ENCODE measurements around the gene FBXO31.
"Not testable (repeated sequence)": the region's sequence is repeated elsewhere in the genome, so short reads cannot be mapped to it uniquely, and the experiment has no call there.

The FBXO31 gene

DNA sequence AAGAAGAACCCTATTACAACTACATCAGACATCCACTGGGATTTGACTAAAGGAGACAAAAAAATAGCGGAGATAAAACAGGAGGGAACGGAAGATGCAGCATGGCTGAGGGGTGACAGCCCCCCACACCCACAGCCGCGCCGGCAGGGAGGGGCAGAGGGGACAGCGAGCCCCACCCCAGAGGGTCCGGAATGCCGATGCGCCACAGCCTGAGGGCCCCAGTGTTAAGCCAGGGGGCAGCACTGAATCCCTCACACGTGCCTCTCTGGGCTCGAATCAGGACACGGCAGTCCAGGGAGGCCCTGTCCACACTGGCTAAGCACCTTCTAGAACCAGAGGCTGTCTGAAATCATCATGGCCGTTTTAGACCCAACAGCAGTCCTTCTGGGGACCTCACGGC lies 27.4 kb upstream of the FBXO31 start:
- no peak for DNase-seq (ENCODE audit: low read depth)

DNA sequence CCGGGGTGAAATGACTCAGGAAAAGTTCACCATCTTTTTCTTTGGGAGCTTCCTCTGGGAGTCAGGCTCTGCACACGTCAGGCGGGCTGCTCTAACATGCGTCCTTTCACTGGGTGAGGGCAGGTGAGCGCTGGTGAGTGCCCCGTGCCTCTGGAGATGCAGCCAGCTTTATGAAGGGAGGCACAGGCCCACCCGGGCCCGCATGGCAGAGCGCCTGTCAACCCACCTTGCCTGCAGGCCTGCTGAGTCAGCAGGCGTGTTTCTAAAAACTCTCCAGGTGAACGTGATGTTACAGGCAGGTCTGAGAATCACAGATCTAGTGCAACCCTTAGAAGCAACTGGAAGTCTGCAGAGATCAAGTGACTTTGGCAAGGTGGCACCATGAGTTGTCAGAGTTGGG lies 27.0 kb upstream of the FBXO31 start:
- no peak for DNase-seq (ENCODE audit: low read depth)

DNA sequence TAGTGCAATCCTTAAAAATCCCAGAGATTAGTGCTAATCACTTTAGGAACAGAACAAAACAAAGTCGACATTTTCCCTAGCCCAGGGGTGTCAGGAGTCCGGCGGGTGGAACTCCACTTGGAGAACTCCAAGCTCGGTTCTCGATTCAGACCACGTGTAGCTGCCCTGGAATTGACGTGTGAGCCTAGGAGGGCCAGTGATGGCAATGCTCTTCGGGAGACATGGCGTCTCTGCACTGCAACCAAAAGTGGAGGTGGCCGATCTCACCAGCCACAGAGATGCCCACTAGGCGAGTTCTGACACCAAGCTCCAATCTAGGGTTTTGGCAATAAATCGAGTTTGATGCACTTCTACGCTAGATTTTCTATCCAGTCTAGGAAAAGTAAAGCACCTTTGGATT lies 26.2 kb upstream of the FBXO31 start:
- no peak for DNase-seq (ENCODE audit: low read depth)

DNA sequence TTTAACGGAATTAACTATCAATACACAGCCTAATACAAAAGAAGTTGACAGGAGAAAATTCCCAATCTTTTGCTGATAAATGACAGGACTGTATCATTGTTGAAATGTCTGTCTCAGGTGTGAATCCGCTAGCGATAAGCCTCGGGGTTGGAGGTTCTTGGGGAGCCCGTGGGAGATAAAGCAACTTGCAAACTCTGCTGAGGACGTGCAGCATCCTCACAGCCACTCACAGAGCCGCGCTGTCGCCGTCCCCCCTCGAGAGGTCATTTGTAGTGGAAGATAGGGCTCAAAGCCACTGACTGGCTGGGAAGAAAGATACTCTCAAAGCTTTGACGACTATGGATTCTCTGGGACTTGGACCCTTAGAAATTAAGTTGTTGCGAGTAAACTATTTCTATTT lies 25.6 kb upstream of the FBXO31 start:
- no peak for DNase-seq (ENCODE audit: low read depth)

DNA sequence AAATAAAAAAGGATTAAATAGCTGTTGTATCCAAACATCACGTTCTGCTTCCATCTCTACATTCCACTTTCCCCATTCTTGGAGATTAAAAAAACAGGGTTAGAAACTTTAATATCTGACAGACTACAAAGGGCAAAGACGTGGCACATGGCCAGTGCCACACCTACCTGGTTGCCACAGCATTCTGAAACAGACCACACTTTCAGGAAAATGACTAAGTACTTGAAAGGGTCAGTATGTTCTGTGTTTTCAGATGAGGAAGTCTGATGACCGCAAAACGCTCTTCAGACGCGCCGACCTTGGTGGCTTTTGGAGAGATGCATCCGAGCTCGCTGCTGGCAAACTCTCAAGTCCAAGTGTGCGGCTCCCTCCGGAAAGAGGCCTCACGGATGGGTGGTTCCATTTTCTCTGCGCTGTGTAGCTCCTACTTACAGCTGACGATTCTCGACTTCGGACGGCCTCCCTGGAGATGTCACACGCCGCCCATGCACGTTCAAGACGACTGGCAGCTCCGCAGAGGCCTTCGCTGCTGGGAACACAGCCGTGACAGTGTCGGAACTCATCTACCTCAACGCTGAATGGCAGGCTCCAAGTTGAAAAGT lies 24.0 kb upstream of the FBXO31 start:
- DNase-seq (ENCODE audit: low read depth) = peak; percentile 43

DNA sequence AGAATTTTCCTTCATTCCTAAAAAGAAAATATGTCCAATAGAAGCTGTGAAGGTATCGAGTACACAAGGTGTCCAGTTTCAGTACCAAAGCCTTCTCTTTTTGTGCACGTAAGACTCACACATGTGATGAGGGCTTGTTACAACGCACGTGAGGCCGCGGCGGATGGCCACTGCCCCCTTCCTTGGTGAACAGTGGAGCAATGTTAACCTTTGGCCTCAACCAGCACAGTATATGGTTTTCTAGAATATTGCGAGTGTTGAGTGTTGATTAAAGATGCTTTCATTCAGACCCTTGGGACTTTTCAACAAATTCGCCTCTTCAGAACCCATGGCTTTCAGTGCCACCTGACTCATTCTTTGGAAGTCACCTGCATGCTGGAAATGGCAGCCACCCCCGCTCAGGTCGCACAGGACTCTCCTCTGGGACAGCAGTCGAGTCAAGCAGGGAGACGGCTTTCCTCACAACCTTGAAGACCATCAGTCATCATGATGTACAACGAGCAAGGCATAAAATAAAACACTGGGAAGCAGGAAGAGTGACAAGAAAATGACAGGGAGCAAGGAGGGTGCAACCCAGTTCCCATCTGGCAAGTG lies 23.0 kb upstream of the FBXO31 start:
- DNase-seq (ENCODE audit: low read depth) = no peak

DNA sequence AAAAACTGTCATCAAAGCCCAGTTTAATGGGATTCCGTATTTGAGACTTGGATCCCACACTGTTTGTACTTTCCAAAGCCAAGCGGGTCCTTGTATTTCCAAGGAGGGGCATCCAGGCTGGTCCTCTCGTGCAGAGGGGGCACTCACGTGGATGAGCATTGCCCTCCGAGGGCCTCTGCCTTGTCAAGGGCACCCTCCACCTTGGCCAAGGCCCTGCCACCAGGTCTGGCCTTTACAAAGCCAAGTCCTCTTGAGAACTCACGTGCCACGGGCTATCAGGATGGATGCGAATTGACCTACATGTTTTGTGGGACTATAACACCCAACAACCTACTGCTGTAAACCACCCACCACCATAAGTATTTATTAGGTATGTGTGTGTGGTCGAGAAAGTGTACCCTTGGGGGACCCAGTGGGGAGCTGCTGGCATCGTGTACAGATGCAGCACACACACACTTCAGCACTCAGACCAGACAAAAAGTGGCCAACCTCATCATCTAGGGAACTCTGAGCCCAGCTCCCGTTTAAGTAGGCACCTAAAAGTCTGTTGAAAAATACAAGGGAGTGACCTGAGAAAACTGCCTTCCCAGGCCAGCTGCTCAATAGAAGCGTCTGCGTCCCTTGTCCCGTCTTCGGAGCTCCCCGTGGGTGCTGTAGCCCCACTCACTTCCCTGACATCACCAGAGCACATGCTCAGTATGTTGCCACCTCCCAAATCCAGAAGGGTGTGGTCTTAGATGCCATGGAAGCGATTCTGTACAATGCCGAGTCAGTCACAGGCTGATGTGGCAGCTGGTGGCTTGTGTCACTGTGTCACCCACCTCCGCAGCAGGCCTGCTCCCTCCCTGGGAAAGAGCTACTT lies 21.4 kb upstream of the FBXO31 start:
- no peak for DNase-seq (ENCODE audit: low read depth)

DNA sequence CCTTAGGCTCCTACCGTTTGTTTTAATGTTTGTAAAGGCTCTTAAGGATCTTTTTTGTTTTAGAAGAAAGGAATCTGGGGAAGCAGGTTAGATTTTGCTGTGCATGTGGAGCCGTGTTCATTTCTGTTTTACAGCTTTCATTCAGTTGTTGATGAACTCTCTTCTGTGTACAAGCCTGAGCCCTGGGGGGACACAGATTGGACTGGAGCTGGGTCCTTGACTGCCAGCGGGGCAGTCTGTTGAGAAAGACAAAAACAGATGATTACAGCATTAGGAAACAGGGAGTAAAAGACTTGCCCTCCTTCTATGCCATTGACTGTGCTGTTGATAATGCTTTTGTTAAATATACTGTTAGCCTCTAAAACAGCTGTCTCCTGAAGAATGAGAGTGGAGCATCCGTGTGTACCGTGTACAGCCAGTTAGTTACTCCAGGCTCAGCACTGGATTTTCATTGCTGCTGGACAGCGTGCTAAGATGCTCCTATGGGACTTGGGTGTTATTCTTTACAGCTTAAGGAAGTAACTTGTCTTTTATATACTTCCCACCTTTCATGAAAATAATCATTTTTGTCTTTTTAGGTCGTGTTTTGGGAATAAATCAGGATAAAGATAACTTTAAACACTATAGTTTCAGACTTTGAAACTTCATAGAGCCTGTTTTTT lies 11.7 kb upstream of the FBXO31 start:
- no peak for DNase-seq (ENCODE audit: low read depth)

DNA sequence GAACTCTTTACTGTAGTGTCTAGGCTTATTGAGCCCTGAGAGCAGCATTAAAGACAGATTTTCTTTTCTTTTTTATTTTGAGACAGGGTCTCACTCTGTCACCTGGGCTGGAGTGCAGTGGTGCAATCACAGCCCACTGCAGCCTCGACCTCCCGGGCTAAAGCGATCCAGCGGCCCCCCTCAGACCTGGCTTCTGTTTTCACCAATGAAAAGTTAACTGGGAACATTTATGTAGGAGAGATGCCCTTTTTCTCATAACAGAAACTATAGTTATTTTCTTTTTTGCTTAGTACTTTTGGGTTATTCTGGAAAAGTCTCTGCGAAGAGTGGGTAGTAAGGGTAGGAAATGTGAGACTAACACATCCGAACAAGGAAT lies 10.1 kb upstream of the FBXO31 start:
- no peak for DNase-seq (ENCODE audit: low read depth)

DNA sequence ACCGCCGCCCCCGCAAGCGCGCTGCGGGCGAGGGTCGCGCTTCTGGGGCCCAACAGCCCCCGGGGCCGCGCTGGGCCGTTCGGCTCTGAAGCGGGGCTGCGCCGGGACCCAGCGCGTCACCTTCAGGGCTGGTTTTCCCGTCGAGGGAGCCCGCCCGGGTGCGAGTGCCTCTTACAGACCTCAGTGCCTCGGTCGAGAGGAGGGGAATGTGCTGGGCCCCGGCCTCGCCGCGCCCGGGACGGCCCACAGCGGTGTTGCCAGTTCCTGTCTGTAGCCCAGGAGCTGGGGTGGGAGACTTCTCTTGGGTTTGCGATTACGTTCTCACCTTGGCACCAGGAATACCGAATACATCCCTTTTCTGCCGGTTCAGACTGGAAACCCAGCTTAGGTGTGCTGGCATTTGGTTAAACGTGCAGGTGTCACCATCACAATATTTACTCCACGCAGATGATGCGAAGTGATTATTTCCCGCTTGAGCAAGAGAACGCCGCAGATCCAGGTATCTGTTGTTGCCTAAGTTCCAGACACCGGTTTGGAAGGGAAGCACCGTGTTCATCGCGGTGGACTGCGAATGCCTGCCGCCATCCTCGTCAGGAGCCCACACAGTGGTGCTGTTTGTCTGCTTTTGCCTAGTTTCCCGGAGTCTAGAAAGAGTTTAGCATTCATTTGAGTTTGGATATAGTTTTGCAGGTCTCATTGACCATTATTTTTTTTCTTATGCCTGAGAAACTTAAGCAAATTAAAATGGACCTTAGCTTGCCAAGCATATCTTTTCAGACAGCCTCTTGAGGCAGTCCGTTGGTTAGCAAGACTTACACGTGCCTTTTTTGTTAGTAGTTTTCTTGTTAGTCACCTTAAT lies 9.5 kb upstream of the FBXO31 start:
- DNase-seq (ENCODE audit: low read depth) = no peak

DNA sequence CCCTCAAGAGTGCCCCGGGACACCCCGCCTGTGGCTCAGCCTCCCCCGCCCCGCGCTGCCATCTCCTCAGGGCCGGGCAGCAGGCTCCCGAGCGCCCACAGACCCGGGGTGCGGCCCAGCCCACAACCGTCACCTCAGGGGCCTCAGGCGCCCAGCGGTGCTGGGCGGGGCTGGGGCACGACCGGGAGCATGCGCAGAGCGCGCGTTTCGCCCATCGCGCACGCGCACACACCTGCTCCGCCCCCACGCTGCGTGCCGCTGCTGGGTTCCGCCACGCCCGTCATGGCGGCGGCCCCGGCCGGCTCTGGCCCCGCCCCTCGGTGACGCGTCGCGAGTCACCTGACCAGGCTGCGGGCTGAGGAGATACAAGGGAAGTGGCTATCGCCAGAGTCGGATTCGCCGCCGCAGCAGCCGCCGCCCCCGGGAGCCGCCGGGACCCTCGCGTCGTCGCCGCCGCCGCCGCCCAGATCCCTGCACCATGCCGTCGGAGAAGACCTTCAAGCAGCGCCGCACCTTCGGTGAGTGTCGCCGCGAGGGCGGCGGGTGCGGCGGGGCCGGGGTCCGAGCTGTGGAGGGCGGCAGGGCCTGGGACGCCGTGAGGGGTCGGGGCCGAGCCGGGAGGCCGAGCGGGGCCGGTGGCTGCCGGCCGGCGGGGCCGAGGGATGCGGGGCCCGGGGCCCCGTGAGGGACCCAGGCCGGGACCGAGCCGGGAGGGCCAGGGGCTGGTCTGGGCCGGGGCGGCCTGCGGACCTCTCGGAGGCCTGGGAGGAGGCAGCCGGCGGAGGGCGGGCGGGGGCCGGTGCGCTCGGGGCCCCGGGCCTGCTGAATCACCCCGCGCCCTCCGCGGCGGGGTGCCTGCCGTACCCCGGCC lies 8.6 kb upstream of the FBXO31 start, which contains the start of gene MAP1LC3B:
Gene MAP1LC3B (plus strand): TSS at position 387 of the 871 bp plus-strand sequence. CDS start 92 bp downstream, at position 479.
- DNase-seq (ENCODE audit: low read depth) = peak; percentile 60

DNA sequence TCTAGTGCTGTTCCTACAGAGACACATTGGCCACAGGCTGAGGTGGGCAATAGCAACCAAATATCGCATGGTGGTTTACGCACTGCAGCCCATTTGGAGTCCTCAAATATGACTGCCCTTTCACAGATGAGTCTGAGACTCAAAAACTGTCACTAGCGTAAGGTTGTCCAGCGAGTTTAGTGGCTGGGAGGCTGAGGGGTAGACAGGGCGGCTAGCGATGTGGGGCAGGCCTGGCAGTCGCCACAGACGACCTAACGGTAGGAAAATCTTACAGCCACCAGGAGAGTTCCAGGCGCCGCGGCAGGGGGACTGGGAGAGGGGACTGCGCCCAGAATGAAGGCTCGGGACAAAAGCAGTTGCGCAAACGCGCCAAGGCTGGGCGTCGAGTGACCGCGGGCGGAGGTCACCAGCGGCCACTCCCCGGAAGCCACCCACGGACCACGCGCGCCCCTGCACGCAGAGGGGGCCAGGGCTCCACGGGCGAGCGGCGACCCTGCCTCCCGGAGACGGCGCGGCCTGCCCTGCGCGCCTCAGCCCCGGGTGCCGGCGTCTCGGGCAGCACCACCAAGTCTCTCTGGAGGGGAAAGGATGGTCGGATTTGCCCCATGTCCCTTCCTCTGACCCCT lies 7.9 kb upstream of the FBXO31 start:
- DNase-seq (ENCODE audit: low read depth) = no peak

DNA sequence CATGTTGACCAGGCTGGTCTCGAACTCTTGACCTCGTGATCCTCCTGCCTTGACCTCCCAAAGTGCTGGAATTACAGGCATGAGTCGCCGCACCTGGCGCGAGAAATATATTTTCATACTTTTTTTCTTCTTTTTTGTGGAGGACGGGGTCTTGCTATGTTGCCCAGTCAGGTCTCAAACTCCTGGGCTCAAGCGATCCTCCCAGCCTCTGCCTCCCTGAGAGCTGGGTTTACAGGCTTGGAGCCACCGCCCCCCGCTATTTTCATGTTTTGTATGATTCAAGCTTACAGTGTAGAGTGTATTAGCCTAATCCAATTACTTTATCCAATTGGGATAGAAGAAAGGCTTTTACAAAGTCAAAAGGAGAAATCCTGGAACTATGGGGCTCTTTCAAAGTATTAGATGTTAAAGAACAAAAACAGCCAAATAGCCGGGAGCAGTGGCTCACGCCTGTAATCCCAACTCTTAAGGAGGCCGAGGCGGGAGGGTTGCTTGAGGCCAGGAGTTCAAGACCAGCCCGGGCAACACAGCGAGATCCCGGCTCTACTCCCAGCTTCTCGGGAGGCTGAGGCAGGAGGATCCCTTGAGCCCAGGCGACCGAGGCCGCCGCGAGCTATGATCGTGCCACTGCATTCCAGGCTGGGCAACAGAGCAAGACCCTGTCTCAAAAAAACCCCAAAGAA lies 7.2 kb upstream of the FBXO31 start:
- no peak for DNase-seq (ENCODE audit: low read depth)

DNA sequence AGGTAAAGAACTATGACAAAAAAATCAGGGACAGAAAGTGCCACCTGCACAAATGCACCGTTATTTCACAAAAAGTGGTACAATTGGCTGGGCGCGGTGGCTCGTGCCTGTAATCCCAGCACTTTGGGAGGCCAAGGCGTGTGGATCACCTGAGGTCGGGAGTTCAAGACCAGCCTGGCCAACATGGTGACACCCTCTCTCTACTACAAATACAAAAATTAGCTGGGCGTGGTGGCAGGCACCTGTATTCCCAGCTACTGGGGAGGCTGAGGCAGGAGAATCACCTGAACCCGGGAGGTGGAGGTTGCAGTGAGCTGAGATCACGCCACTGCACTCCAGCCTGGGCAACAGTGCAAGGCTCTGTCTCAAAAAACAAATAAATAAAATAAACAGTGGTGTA lies 6.3 kb upstream of the FBXO31 start:
- DNase-seq (ENCODE audit: low read depth) = not testable (repeated sequence)

DNA sequence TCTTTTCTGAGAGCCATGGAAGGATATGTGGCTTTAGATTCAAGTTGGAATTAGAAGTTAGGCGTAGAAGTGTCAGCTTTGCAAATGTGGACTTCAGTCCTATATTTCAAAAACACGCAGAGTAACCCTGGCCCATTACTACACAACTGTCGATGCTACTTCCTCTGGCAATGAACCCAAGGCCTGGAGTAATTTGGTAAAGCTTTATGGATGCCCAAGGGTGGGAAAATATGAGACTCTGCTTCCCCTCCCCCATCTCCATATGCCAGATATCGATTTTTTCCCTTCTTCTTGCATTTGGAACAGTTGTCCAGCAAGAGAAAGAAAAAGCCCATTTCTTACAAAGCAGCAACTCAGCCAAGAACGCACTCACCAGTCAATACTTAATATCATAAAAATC lies 5.7 kb upstream of the FBXO31 start:
- DNase-seq (ENCODE audit: low read depth) = no peak

DNA sequence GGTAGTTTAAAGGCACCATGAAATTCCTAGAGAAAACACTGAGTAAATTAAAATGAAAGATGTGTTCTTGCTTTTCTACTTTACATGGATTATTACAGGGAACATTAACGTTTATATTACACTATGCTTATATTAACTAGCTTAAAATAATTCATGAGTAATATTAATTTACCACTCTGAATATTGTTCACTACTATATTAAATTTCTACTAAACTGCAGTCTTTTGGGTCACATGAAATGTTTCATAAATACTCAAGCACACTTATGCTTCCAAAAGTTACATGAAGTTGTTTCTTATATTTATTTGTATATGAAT lies 5.2 kb upstream of the FBXO31 start:
- DNase-seq (ENCODE audit: low read depth) = no peak

DNA sequence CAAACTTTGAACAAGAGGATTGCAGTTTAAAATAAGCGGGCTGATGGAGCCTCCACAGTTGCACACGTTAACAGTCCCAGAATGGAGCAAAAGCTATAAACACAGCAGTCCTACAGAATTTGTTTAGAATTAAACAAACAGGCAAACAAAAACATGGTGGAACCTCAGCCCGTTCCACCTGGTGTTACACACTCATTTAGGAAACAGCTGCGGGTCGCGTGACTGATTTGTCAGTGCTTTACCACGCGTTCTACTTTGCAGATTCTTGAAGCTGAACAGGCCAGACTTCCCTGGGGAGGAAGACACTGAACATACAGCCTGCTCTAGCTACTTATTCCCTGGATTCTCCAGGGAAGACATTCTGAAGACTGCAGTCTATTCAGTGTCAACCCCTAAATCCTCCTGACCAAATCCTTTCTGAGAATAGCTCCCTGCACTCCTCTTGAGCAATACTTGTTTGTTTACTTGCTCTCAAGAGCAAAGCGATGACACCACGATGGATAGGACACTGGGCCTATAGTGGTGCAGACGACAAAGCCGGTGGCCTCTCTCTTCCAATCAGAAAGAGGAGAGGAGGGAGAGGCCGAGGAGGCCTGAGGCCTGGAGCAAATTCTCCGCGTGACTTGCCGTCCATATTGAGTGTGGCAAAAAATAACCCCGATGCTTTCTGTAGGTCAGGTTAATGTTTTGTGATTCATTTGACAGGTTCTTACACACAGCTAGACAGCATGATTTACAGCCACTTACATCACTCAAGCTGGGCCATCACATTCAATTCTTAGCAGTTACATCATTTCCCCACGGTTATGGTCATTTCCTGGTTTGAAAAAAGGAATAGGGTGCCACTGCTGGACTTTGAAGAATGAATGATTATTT lies 4.6 kb upstream of the FBXO31 start:
- DNase-seq (ENCODE audit: low read depth) = peak; percentile 97

DNA sequence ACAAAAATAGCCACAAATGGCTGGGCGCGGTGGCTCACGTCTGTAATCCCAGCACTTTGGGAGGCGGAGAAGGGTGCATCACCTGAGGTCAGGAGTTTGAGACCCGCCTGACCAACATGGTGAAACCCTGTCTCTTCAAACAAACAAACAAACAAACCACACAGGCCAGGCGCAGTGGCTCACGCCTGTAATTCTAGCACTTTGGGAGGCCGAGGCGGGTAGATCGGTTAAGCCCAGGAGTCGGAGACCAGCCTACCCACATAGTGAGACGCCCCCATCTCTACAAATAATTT lies 1.2 kb upstream of the FBXO31 start:
- not testable (repeated sequence) for DNase-seq (ENCODE audit: low read depth)
